K562 (cell line): ENCODE data around the gene ANO3. TPM values are rescaled to one million over a fixed set of nuclear protein-coding genes. Genes with fewer than 3 reads are reported as not detected.

Experiments used
- ATAC-seq: fragments of 200-7000 bp; cut with Tn5 transposase; 3 replicates; pipeline ENCODE4 v1.9.1; 2020; ENCODE audit warnings: moderate library complexity
- BruUV-seq: library from RNA; stranded (reverse); fragments of 400-500 nt; replicated peaks from 2 replicates; lab custom pipeline; 2021; lab: Mats Ljungman, UMichigan
- CTCF ChIA-PET: fragments of 300-600 bp; formaldehyde crosslinking; extraction: SDS; loops from one replicate; lab custom pipeline; 2021; ENCODE audit warnings: low intra/inter-chr PET ratio; lab: Yijun Ruan, JAX
- POLR2A ChIA-PET: fragments of 300-600, 350-650 bp; sonication (Branson Sonifier 250); formaldehyde crosslinking; extraction: SDS; loops from one replicate; lab custom pipeline; 2021; ENCODE audit warnings: antibody characterized with exemption, inconsistent platforms; lab: Yijun Ruan, JAX
- DNase-seq, 4 experiments: peaks; one replicate each; pipeline versions ENCODE4 v3.0.0 to v3.0.0-alpha.2; 2011 to 2018; ENCODE audit warnings: low spot score in 3 of 4, mixed read lengths in 3 of 4; ENCODE audit errors: extremely low read depth in 1 of 4
- FAIRE-seq: peaks from 2 replicates; lab custom pipeline; 2011; peaks lifted over from hg19 to GRCh38; lab: Jason Lieb, UNC
- H2AFZ ChIP-seq: 2 replicates; pipeline ENCODE4 v1.6.0; 2011; ENCODE audit warnings: low read depth, low read length, control low read depth, inconsistent platforms
- H3K27ac ChIP-seq: fragments of 200-600 bp; 3 replicates; pipeline ENCODE4 v1.8.0; 2011; ENCODE audit warnings: low read depth, mild to moderate bottlenecking, control low read depth, inconsistent platforms, low read length, moderate library complexity, mixed read lengths; ENCODE audit errors: extremely low read depth
- H3K27me3 ChIP-seq, 2 experiments: fragments of 300-600 bp in 1 of 2; 2 replicates in 1 of 2; 3 replicates in 1 of 2; pipeline versions ENCODE4 v1.6.0 to v1.8.0; 2011; ENCODE audit warnings: inconsistent platforms in 2 of 2, low read length in 2 of 2, mild to moderate bottlenecking in 1 of 2, mixed read lengths in 1 of 2, moderate library complexity in 1 of 2; ENCODE audit not compliant: control insufficient read depth in 2 of 2, insufficient read depth in 2 of 2
- H3K36me3 ChIP-seq: fragments of 300-600 bp; 3 replicates; pipeline ENCODE4 v1.8.0; 2011; ENCODE audit warnings: mild to moderate bottlenecking, low read length, inconsistent platforms; ENCODE audit not compliant: control insufficient read depth, insufficient read depth
- H3K4me1 ChIP-seq, 2 experiments: fragments of 200-600 bp in 1 of 2; replicated peaks in 1 of 2; 2 replicates in 1 of 2; 3 replicates in 1 of 2; pipeline versions ENCODE4 v1.5.1 to v1.8.0; 2011; ENCODE audit warnings: inconsistent platforms in 2 of 2, low read length in 2 of 2, mild to moderate bottlenecking in 1 of 2, mixed read lengths in 1 of 2, moderate library complexity in 1 of 2; ENCODE audit not compliant: control insufficient read depth in 2 of 2, insufficient read depth in 2 of 2
- H3K4me2 ChIP-seq: 2 replicates; pipeline ENCODE4 v1.6.1; 2011; ENCODE audit warnings: low read length, control low read depth, inconsistent platforms, mixed read lengths; ENCODE audit not compliant: insufficient read depth
- H3K4me3 ChIP-seq: fragments of 200-600 bp; sonication (generic), shearing (Covaris generic); 2 replicates; pipeline ENCODE4 v1.5.1; 2016; ENCODE audit warnings: control low read depth, inconsistent platforms
- H3K79me2 ChIP-seq: fragments of 200-600 bp; 3 replicates; pipeline ENCODE4 v1.8.0; 2011; ENCODE audit warnings: low read length, inconsistent platforms; ENCODE audit not compliant: control insufficient read depth, insufficient read depth
- H3K9ac ChIP-seq, 2 experiments: 2 replicates each; pipeline versions ENCODE4 v1.6.0 to v1.6.1; 2011; ENCODE audit warnings: low read depth in 2 of 2, low read length in 2 of 2, control low read depth in 1 of 2, inconsistent platforms in 1 of 2, mild to moderate bottlenecking in 1 of 2, mixed read lengths in 1 of 2; ENCODE audit not compliant: insufficient read depth in 1 of 2
- H3K9me1 ChIP-seq: one replicate; pipeline ENCODE4 v1.6.0; 2011; ENCODE audit warnings: inconsistent platforms, mild to moderate bottlenecking, low read length, moderate library complexity; ENCODE audit not compliant: control insufficient read depth, insufficient read depth
- H3K9me3 ChIP-seq: replicated peaks from 2 replicates; pipeline ENCODE4 v1.5.1; 2011; ENCODE audit warnings: low read depth, low read length, inconsistent platforms; ENCODE audit not compliant: control insufficient read depth, insufficient read depth
- H4K20me1 ChIP-seq: replicated peaks from 2 replicates; pipeline ENCODE4 v1.6.1; 2011; ENCODE audit warnings: low read length, inconsistent platforms, mixed read lengths; ENCODE audit not compliant: control insufficient read depth, insufficient read depth
- CHD4 ChIP-seq: fragments of 200-600 bp; sonication (generic); IDR thresholded peaks from 3 replicates; pipeline ENCODE4 v1.6.1; 2012; ENCODE audit warnings: low read depth, mild to moderate bottlenecking, mixed read lengths, low read length, inconsistent platforms; ENCODE audit not compliant: insufficient read depth, insufficient replicate concordance, poor library complexity, severe bottlenecking
- PML ChIP-seq: IDR thresholded peaks from 2 replicates; pipeline ENCODE4 v1.6.1; 2012; ENCODE audit warnings: low read length, inconsistent platforms
- POLR2B ChIP-seq: fragments of 450-650 bp; IDR thresholded peaks from 2 replicates; pipeline ENCODE4 v1.6.1; 2018; ENCODE audit warnings: low read depth; ENCODE audit not compliant: partially characterized antibody
- POLR3G ChIP-seq: IDR thresholded peaks from 2 replicates; pipeline ENCODE4 v1.6.1; 2011; ENCODE audit not compliant: insufficient read length, insufficient replicate concordance; ENCODE audit errors: extremely low read depth
- RB1 ChIP-seq: fragments of 450-650 bp; IDR thresholded peaks from 2 replicates; pipeline ENCODE4 v1.6.1; 2017; ENCODE audit warnings: low read depth, mild to moderate bottlenecking
- SNIP1 ChIP-seq: fragments of 450-650 bp; IDR thresholded peaks from 2 replicates; pipeline ENCODE4 v1.7.1; 2017; ENCODE audit warnings: low read depth, mild to moderate bottlenecking
- SPI1 ChIP-seq: IDR thresholded peaks from 2 replicates; pipeline ENCODE4 v1.6.1; 2011; ENCODE audit warnings: low read depth, low read length, control low read depth, borderline replicate concordance
- TFE3 ChIP-seq: fragments of 450-650 bp; formaldehyde crosslinking; IDR thresholded peaks from 2 replicates; pipeline ENCODE4 v1.4.0; 2020; ENCODE audit warnings: mild to moderate bottlenecking, mixed read lengths
- ZC3H8 ChIP-seq: fragments of 450-650 bp; IDR thresholded peaks from 2 replicates; pipeline ENCODE4 v1.6.1; 2017
- ZNF133 ChIP-seq: fragments of 250-450 bp; sonication (Bioruptor Pico); IDR thresholded peaks from 2 replicates; pipeline ENCODE4 v1.4.0; 2020; ENCODE audit warnings: mild to moderate bottlenecking
- ZNF780A ChIP-seq: fragments of 250-450 bp; sonication (Bioruptor Pico); IDR thresholded peaks from 2 replicates; pipeline ENCODE4 v1.5.0; 2021; ENCODE audit warnings: mild to moderate bottlenecking
- WGBS: fragments of 100-300 bp; shearing (Covaris generic); methylation state at CpG from one replicate; pipeline ENCODE4 v1.1.6; 2016; ENCODE audit warnings: low coverage, mixed read lengths; ENCODE audit not compliant: insufficient coverage; ENCODE audit errors: missing lambda C conversion rate; 5-methylcytosine and 5-hydroxymethylcytosine counted together
- in situ Hi-C: fragments of 300-500 bp; cut with MboI; formaldehyde crosslinking; loops from 4 replicates; pipeline ENCODE4 v1.15.0; 2018; ENCODE audit warnings: inconsistent platforms, mixed read lengths
- intact Hi-C: fragments of 100-400 bp; cut with micrococcal nuclease; formaldehyde crosslinking; loops from 2 replicates; pipeline ENCODE4 v1.14.2; 2022
- polyA plus RNA-seq, 8 experiments: library from polyadenylated mRNA; depleted of rRNA in 4 of 8; stranded (reverse) in 5 of 8; unstranded in 3 of 8; fragments of >200 nt; fragmentation: Nextera tagmentation in 2 of 8; fragmentation: Illumina TruSeq in 1 of 8; extraction: Ambion mirVana in 2 of 8; extraction: Trizol in 1 of 8; gene quantifications; 2 replicates each; pipeline versions ENCODE4 v1.2.1 to v1.2.3, GENCODE V29; 2011 to 2014; ENCODE audit warnings: inconsistent platforms in 1 of 8, missing spikeins in 1 of 8
- total RNA-seq, 7 experiments: library from RNA; depleted of rRNA in 6 of 7; stranded (reverse); fragments of >200 nt in 6 of 7; fragmentation: Illumina TruSeq in 2 of 7; extraction: Trizol in 2 of 7; gene quantifications; 2 replicates each; pipeline versions ENCODE4 v1.2.1 to v1.2.3, GENCODE V29; 2011 to 2021; ENCODE audit warnings: low replicate concordance in 1 of 7

The ANO3 gene
- total and polyA plus RNA-seq, 9 of the 15 experiments (the other 6 are each of a cell fraction or from before 2014, with no cell fraction given): 0.01 to 0.13 (median 0.04) TPM; not detected in 1

- Histone ChIP-seq H3K9ac (no peak overlapping the region), H3K9me1 (no peaks in the 10 kb centered on the region), H3K27ac (no peak overlapping the region)
- CTCF ChIA-PET: no interaction called here
- BruUV-seq: no TSS peak
- intact Hi-C loops: loop anchor here (5.0 kb wide), 1 partner anchor 267 kb away; no protein-coding TSS in a partner anchor
- TF ChIP-seq ZNF780A (CRISPR knock-in tag) (no peak), TFE3 (CRISPR knock-in tag) (0 out of 2 replicates have a peak, but pooled peaks have one; percentile 2)
- TF ChIP-seq, all 486 proteins: peak for 1
- H3K4me3 ChIP-seq: no peak overlapping the region
- POLR2A ChIA-PET: no interaction called here
- H3K36me3 ChIP-seq: no peaks in the 10 kb centered on the region
- no peaks in the 10 kb centered on the region for H4K20me1 ChIP-seq
- FAIRE-seq (no peak), ATAC-seq (no peak), DNase-seq (no peak)
- H3K4me1 ChIP-seq: no peaks in the 10 kb centered on the region
- H2AFZ ChIP-seq: no peak overlapping the region
- in situ Hi-C loops: no loop called here
- H3K9me3 ChIP-seq: no peaks in the 10 kb centered on the region
- no peak overlapping the region for H3K4me2 ChIP-seq
- no peaks in the 10 kb centered on the region for H3K27me3 ChIP-seq
- no peaks in the 10 kb centered on the region for H3K79me2 ChIP-seq
- WGBS: 2% methylated on average over 5 of the region's 5 CpGs
Observed at GRCh38 chr11:26554455-26554854, 222.5 kb downstream of the ANO3 start.

- H3K9me1 ChIP-seq: no peaks in the 10 kb centered on the region
Observed at GRCh38 chr11:26556582-26556981, 224.7 kb downstream of the ANO3 start.

More at GRCh38 chr11:26556582-26556981, 224.7 kb downstream of the ANO3 start:
- no peak overlapping the region for H3K4me2 ChIP-seq
- FAIRE-seq (no peak), ATAC-seq (no peak), DNase-seq (no peak)
- 0% methylated on average over 1 of the region's 1 CpG for whole genome bisulfite sequencing
- CTCF ChIA-PET: no interaction called here
- intact Hi-C loops: no loop called here
- H3K27me3 ChIP-seq: no peaks in the 10 kb centered on the region
- no peak overlapping the region for H3K4me3 ChIP-seq
- no peak overlapping the region for H3K27ac ChIP-seq
- no peaks in the 10 kb centered on the region for H3K79me2 ChIP-seq
- H3K36me3 ChIP-seq: no peaks in the 10 kb centered on the region
- no peaks in the 10 kb centered on the region for H4K20me1 ChIP-seq
- no peak overlapping the region for H2AFZ ChIP-seq
- POLR2A ChIA-PET: no interaction called here
- in situ Hi-C loops: no loop called here
- H3K4me1 ChIP-seq: no peaks in the 10 kb centered on the region
- H3K9ac ChIP-seq: no peak overlapping the region
- BruUV-seq: no TSS peak
- TF ChIP-seq RB1 (no peak), ZNF133 (CRISPR knock-in tag) (no peak), SPI1 (no peak), SNIP1 (no peak), PML (no peak), CHD4 (no peak), POLR2B (no peak), ZC3H8 (no peak), POLR3G (no peak)
- H3K9me3 ChIP-seq: no peaks in the 10 kb centered on the region
